Cardiac fibroblast (primary cell): ENCODE measurements around the gene KCTD6.

ENCODE experiments used
- DNase-seq, 2 donors: peaks; one replicate each; pipeline versions ENCODE4 v3.0.0 to v3.0.0-alpha.2; 2010; ENCODE audit warnings: low read depth in 2 of 2
- H3K4me3 ChIP-seq, 2 donors: replicated peaks in 1 of 2; 1 replicate in 1 of 2; 2 replicates in 1 of 2; pipeline ENCODE4 v1.5.1; 2011; ENCODE audit warnings: low read depth in 2 of 2, low read length in 2 of 2, mild to moderate bottlenecking in 2 of 2, moderate library complexity in 1 of 2
- CTCF ChIP-seq: IDR thresholded peaks from one replicate; pipeline ENCODE4 v1.5.1; 2011; ENCODE audit warnings: low read depth, mild to moderate bottlenecking, low read length, inconsistent platforms

Gene KCTD6

GRCh38 chr3:58494107-58494506 lies 2.2 kb downstream of the KCTD6 start:
- no peak for TF ChIP-seq CTCF
- peak in 1 of 2 donors; percentile 26 for DNase-seq
- H3K4me3 ChIP-seq: no peak overlapping the region

- no peak overlapping the region for H3K4me3 ChIP-seq
- no peak for TF ChIP-seq CTCF
Measured at GRCh38 chr3:58495101-58495500, 3.2 kb downstream of the KCTD6 start.

GRCh38 chr3:58496206-58496857 lies 4.4 kb downstream of the KCTD6 start:
- H3K4me3 ChIP-seq: no peak overlapping the region
- DNase-seq: peak in 1 of 2 donors; percentile 46
- TF ChIP-seq CTCF: no peak

More at GRCh38 chr3:58495101-58495500, 3.2 kb downstream of the KCTD6 start:
- no peak for DNase-seq

- DNase-seq: peak in 1 of 2 donors; percentile 21
- TF ChIP-seq CTCF: no peak
- H3K4me3 ChIP-seq: no peak overlapping the region
Measured at GRCh38 chr3:58497097-58497496, 5.2 kb downstream of the KCTD6 start.

- no peak for TF ChIP-seq CTCF
- H3K4me3 ChIP-seq: no peak overlapping the region
- no peak for DNase-seq
Measured at GRCh38 chr3:58502872-58503271, 11.0 kb downstream of the KCTD6 start.

GRCh38 chr3:58507356-58508078 lies 15.6 kb downstream of the KCTD6 start:
- no peak for TF ChIP-seq CTCF

More at GRCh38 chr3:58507356-58508078, 15.6 kb downstream of the KCTD6 start:
- no peak overlapping the region for H3K4me3 ChIP-seq
- DNase-seq: no peak
